ACHN (cell line): ENCODE data around the gene CHTF18.

Experiments
- DNase-seq: peaks from one replicate; pipeline ENCODE4 v3.0.0-alpha.2; 2015
- in situ Hi-C: cut with HindIII; loops from 2 replicates; pipeline ENCODE4 v1.10.0; 2017; ENCODE audit warnings: low sequenced_read_pairs, low pct_ligation_motif_present, low pct_unique_long_range_greater_than_20kb

The CHTF18 gene

GRCh38 chr16:759110-759910 lies 29.1 kb upstream of the CHTF18 start:
- DNase-seq: no peak
- in situ Hi-C loops: no loop called here

GRCh38 chr16:760065-760464 lies 28.4 kb upstream of the CHTF18 start:
- in situ Hi-C loops: no loop called here
- no peak for DNase-seq

GRCh38 chr16:760545-761343 lies 27.7 kb upstream of the CHTF18 start, which contains the start of gene MSLN:
Gene MSLN, plus strand, starts transcription at chr16:760734. Its CDS starts 1,947 bp downstream, at chr16:762681.
- in situ Hi-C loops: no loop called here
- DNase-seq: no peak

- in situ Hi-C loops: no loop called here
- no peak for DNase-seq
Measured at GRCh38 chr16:761625-762513, 26.6 kb upstream of the CHTF18 start.

GRCh38 chr16:762595-763268 lies 25.7 kb upstream of the CHTF18 start:
- in situ Hi-C loops: no loop called here
- DNase-seq: no peak

GRCh38 chr16:763369-764183 lies 24.8 kb upstream of the CHTF18 start:
- no peak for DNase-seq
- in situ Hi-C loops: no loop called here

GRCh38 chr16:764184-764750 lies 24.2 kb upstream of the CHTF18 start:
- no peak for DNase-seq
- in situ Hi-C loops: no loop called here

- DNase-seq: no peak
- in situ Hi-C loops: no loop called here
Measured at GRCh38 chr16:764848-765487, 23.5 kb upstream of the CHTF18 start.

GRCh38 chr16:765488-765865 lies 22.9 kb upstream of the CHTF18 start:
- in situ Hi-C loops: no loop called here
- no peak for DNase-seq

- in situ Hi-C loops: no loop called here
- no peak for DNase-seq
Measured at GRCh38 chr16:766008-766819, 22.2 kb upstream of the CHTF18 start.

- in situ Hi-C loops: no loop called here
- DNase-seq: no peak
Measured at GRCh38 chr16:766820-767640, 21.4 kb upstream of the CHTF18 start.

GRCh38 chr16:767743-768235 lies 20.6 kb upstream of the CHTF18 start:
- DNase-seq: no peak
- in situ Hi-C loops: no loop called here

- in situ Hi-C loops: no loop called here
- DNase-seq: no peak
Measured at GRCh38 chr16:768428-768827, 20.0 kb upstream of the CHTF18 start.

GRCh38 chr16:769184-769784 lies 19.1 kb upstream of the CHTF18 start:
- DNase-seq: no peak
- in situ Hi-C loops: no loop called here

- DNase-seq: no peak
- in situ Hi-C loops: no loop called here
Measured at GRCh38 chr16:769934-770333, 18.5 kb upstream of the CHTF18 start.
